NCI-H524 (cell line): ENCODE measurements around the gene ETHE1.
A peak's percentile ranks its signal among the peaks of the same experiment; 100 is the strongest.
"Not testable (repeated sequence)": the region's sequence is repeated elsewhere in the genome, so short reads cannot be mapped to it uniquely, and the experiment has no call there.

Experiments used
- DNase-seq, 2 experiments: peaks; one replicate each; lab custom pipeline; 2025; lab: John Stamatoyannopoulos, UW

ETHE1 gene

GRCh38 chr19:43552198-43552450 is 25.1 kb upstream of the ETHE1 start:
- DNase-seq, result no peak

- no peak for DNase-seq
Observed at GRCh38 chr19:43551399-43552197, 24.6 kb upstream of the ETHE1 start.

GRCh38 chr19:43548706-43549105 is 21.7 kb upstream of the ETHE1 start:
- DNase-seq, result no peak

GRCh38 chr19:43547926-43548325 is 20.9 kb upstream of the ETHE1 start:
- not testable (repeated sequence) for DNase-seq

- DNase-seq, result no peak
Observed at GRCh38 chr19:43546581-43546980, 19.6 kb upstream of the ETHE1 start.

- DNase-seq, result no peak
Observed at GRCh38 chr19:43545981-43546380, 19.0 kb upstream of the ETHE1 start.

- no peak for DNase-seq
Observed at GRCh38 chr19:43545276-43545675, 18.3 kb upstream of the ETHE1 start.

GRCh38 chr19:43544077-43544476 is 17.1 kb upstream of the ETHE1 start:
- no peak for DNase-seq

- DNase-seq, result no peak
Observed at GRCh38 chr19:43541920-43542650, 15.1 kb upstream of the ETHE1 start.

- no peak for DNase-seq
Observed at GRCh38 chr19:43540381-43540780, 13.4 kb upstream of the ETHE1 start.

GRCh38 chr19:43538922-43539321 is 11.9 kb upstream of the ETHE1 start:
- DNase-seq, result no peak

- peak in 1 of 2 experiments; percentile 31 for DNase-seq
Observed at GRCh38 chr19:43534816-43535761, 8.1 kb upstream of the ETHE1 start.

GRCh38 chr19:43534305-43534815 is 7.4 kb upstream of the ETHE1 start:
- no peak for DNase-seq

- peak; percentile 71 to 74 for DNase-seq
Observed at GRCh38 chr19:43533546-43534304, 6.7 kb upstream of the ETHE1 start.

- peak; percentile 42 to 70 for DNase-seq
Observed at GRCh38 chr19:43532962-43533545, 6.1 kb upstream of the ETHE1 start, which contains the start of gene ZNF575. Gene ZNF575 (plus strand): TSS chr19:43533188. CDS start chr19:43534423, 1,235 bp downstream.

GRCh38 chr19:43532571-43532961 is 5.6 kb upstream of the ETHE1 start:
- no peak for DNase-seq

GRCh38 chr19:43527860-43528622 is 1.0 kb upstream of the ETHE1 start:
- peak in 1 of 2 experiments; percentile 61 for DNase-seq

- no peak for DNase-seq
Observed at GRCh38 chr19:43525836-43526771, 897 bp downstream of the ETHE1 start.
